NCI-H2196 treated with DMSO at 0.1 percent for 48 hours (cell line): ENCODE data around the gene DRC7.
"Not testable (repeated sequence)": the region's sequence is repeated elsewhere in the genome, so short reads cannot be mapped to it uniquely, and the experiment has no call there.

Experiments used
- DNase-seq: peaks from one replicate; lab custom pipeline; 2025; ENCODE audit not compliant: unreplicated experiment; lab: John Stamatoyannopoulos, UW

Gene DRC7

GRCh38 chr16:57711346-57711745 is 16.7 kb downstream of the DRC7 start:
- no peak for DNase-seq

GRCh38 chr16:57711993-57712392 is 17.4 kb downstream of the DRC7 start:
- DNase-seq: no peak

GRCh38 chr16:57712569-57712968 is 18.0 kb downstream of the DRC7 start:
- not testable (repeated sequence) for DNase-seq

- no peak for DNase-seq
Observed at GRCh38 chr16:57713596-57713995, 19.0 kb downstream of the DRC7 start.

GRCh38 chr16:57714047-57714446 is 19.4 kb downstream of the DRC7 start:
- no peak for DNase-seq

- DNase-seq: no peak
Observed at GRCh38 chr16:57720142-57720575, 25.6 kb downstream of the DRC7 start.

- DNase-seq: no peak
Observed at GRCh38 chr16:57721356-57722209, 27.0 kb downstream of the DRC7 start.

- DNase-seq: no peak
Observed at GRCh38 chr16:57722210-57722499, 27.5 kb downstream of the DRC7 start.

- DNase-seq: no peak
Observed at GRCh38 chr16:57722651-57723050, 28.0 kb downstream of the DRC7 start.

GRCh38 chr16:57723170-57723569 is 28.6 kb downstream of the DRC7 start:
- no peak for DNase-seq

GRCh38 chr16:57724531-57724930 is 29.9 kb downstream of the DRC7 start:
- no peak for DNase-seq

- no peak for DNase-seq
Observed at GRCh38 chr16:57725151-57725550, 30.5 kb downstream of the DRC7 start.

- no peak for DNase-seq
Observed at GRCh38 chr16:57725554-57725953, 30.9 kb downstream of the DRC7 start.

GRCh38 chr16:57725976-57726375 is 31.4 kb downstream of the DRC7 start:
- no peak for DNase-seq

- no peak for DNase-seq
Observed at GRCh38 chr16:57726433-57726947, 31.9 kb downstream of the DRC7 start.

GRCh38 chr16:57727610-57728009 is 33.0 kb downstream of the DRC7 start:
- DNase-seq: no peak

GRCh38 chr16:57728336-57729181 is 34.0 kb downstream of the DRC7 start:
- DNase-seq: no peak

GRCh38 chr16:57729182-57729484 is 34.5 kb downstream of the DRC7 start:
- DNase-seq: no peak

GRCh38 chr16:57729852-57730251 is 35.2 kb downstream of the DRC7 start:
- not testable (repeated sequence) for DNase-seq

GRCh38 chr16:57730771-57731730 is 36.4 kb downstream of the DRC7 start:
- DNase-seq: no peak

GRCh38 chr16:57732037-57732436 is 37.4 kb downstream of the DRC7 start:
- no peak for DNase-seq
